GM23338 (cell line): ENCODE results near the gene LOXL3.
A peak's percentile ranks its signal among the peaks of the same experiment; 100 is the strongest.

Experiments
- CREB1 ChIP-seq: fragments of 250-450 bp; sonication (Bioruptor Pico); IDR thresholded peaks from 2 replicates; pipeline ENCODE4 v1.5.0; 2020; ENCODE audit warnings: low read depth, mild to moderate bottlenecking, moderate library complexity
- EZH2 ChIP-seq: fragments of 200-600 bp; sonication (generic); IDR thresholded peaks from one replicate; pipeline ENCODE4 v1.8.0; 2017; ENCODE audit warnings: antibody characterized with exemption, mild to moderate bottlenecking, low read depth; ENCODE audit not compliant: unreplicated experiment
- EZH2phosphoT487 ChIP-seq: fragments of 200-600 bp; sonication (generic); IDR thresholded peaks from one replicate; pipeline ENCODE4 v1.8.1; 2018; ENCODE audit warnings: antibody characterized with exemption; ENCODE audit not compliant: unreplicated experiment
- JUNB ChIP-seq: IDR thresholded peaks from one replicate; pipeline ENCODE4 v1.6.1; 2016; ENCODE audit warnings: antibody characterized with exemption; ENCODE audit not compliant: unreplicated experiment
- POLR2AphosphoS5 ChIP-seq: IDR thresholded peaks from 2 replicates; pipeline ENCODE4 v1.6.1; 2016; ENCODE audit warnings: antibody characterized with exemption, low read depth
- STAT1 ChIP-seq: IDR thresholded peaks from one replicate; pipeline ENCODE4 v1.6.1; 2016; ENCODE audit warnings: antibody characterized with exemption; ENCODE audit not compliant: unreplicated experiment
- ZNF114 ChIP-seq: fragments of 250-450 bp; sonication (Bioruptor Pico); IDR thresholded peaks from 2 replicates; pipeline ENCODE4 v1.5.0; 2020; ENCODE audit warnings: mild to moderate bottlenecking, moderate library complexity
- ZNF331 ChIP-seq: fragments of 250-450 bp; sonication (Bioruptor Pico); IDR thresholded peaks from 2 replicates; pipeline ENCODE4 v1.5.0; 2020; ENCODE audit warnings: low read depth, mild to moderate bottlenecking, moderate library complexity
- TF ChIP-seq, protein P1 (sequence below), 2 experiments: fragments of 200-600 bp in 1 of 2; sonication (generic) in 1 of 2; conservative IDR thresholded peaks; 2 replicates each; pipeline versions ENCODE4 v1.5.1 to v1.6.1; 2016 to 2017; ENCODE audit warnings: antibody characterized with exemption in 2 of 2, low read depth in 2 of 2, mild to moderate bottlenecking in 2 of 2, moderate library complexity in 1 of 2
- TF ChIP-seq, protein P2 (sequence below): IDR thresholded peaks from one replicate; pipeline ENCODE4 v1.6.1; 2018; ENCODE audit warnings: antibody characterized with exemption; ENCODE audit not compliant: unreplicated experiment
- TF ChIP-seq, protein P3 (sequence below): IDR thresholded peaks from 2 replicates; pipeline ENCODE4 v1.6.1; 2016; ENCODE audit warnings: antibody characterized with exemption
- TF ChIP-seq, protein P4 (sequence below): fragments of 250-450 bp; sonication (Bioruptor Pico); IDR thresholded peaks from 2 replicates; pipeline ENCODE4 v1.5.0; 2020; ENCODE audit warnings: mild to moderate bottlenecking, moderate library complexity

DNA sequence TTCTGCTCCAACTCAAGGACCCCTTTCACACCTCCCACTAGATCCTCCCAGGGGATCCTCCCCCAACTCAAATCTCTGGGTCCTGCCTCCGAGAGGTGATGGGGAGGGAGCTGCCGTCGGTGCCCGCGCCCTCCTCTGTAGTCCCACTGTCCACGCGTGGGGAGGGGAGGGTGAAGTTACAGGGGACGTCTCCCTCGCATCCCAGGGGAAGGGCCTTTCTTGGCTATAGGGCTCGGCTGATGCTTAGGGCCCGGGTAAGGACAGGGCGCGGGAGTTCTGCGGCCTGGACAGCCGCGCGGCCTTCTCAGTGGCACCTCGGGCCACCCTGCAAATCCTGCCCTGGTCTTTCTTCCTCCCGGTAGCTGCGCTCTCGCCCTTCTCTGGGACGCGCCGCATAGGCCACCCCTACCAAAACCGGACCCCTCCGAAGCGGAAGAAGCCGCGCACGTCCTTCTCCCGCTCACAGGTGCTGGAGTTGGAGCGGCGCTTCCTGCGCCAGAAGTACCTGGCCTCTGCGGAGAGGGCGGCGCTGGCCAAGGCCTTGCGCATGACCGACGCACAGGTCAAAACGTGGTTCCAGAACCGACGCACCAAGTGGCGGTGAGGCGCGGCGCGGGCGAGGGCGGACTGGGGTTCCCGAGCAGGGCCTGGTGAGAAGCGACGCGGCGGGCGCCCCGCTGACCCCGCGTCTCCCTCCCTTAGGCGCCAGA is 38.3 kb downstream of the LOXL3 start:
- TF ChIP-seq, protein P1, sequence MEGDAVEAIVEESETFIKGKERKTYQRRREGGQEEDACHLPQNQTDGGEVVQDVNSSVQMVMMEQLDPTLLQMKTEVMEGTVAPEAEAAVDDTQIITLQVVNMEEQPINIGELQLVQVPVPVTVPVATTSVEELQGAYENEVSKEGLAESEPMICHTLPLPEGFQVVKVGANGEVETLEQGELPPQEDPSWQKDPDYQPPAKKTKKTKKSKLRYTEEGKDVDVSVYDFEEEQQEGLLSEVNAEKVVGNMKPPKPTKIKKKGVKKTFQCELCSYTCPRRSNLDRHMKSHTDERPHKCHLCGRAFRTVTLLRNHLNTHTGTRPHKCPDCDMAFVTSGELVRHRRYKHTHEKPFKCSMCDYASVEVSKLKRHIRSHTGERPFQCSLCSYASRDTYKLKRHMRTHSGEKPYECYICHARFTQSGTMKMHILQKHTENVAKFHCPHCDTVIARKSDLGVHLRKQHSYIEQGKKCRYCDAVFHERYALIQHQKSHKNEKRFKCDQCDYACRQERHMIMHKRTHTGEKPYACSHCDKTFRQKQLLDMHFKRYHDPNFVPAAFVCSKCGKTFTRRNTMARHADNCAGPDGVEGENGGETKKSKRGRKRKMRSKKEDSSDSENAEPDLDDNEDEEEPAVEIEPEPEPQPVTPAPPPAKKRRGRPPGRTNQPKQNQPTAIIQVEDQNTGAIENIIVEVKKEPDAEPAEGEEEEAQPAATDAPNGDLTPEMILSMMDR (conservative IDR thresholded peaks at IDR 0.05; ENCODE audit: low read depth in 2 of 2), result no peak
- TF ChIP-seq ZNF114, result no peak
- no peak for TF ChIP-seq POLR2AphosphoS5
- TF ChIP-seq CREB1 (CRISPR knock-in tag), result peak; percentile 45
- TF ChIP-seq, protein P2, sequence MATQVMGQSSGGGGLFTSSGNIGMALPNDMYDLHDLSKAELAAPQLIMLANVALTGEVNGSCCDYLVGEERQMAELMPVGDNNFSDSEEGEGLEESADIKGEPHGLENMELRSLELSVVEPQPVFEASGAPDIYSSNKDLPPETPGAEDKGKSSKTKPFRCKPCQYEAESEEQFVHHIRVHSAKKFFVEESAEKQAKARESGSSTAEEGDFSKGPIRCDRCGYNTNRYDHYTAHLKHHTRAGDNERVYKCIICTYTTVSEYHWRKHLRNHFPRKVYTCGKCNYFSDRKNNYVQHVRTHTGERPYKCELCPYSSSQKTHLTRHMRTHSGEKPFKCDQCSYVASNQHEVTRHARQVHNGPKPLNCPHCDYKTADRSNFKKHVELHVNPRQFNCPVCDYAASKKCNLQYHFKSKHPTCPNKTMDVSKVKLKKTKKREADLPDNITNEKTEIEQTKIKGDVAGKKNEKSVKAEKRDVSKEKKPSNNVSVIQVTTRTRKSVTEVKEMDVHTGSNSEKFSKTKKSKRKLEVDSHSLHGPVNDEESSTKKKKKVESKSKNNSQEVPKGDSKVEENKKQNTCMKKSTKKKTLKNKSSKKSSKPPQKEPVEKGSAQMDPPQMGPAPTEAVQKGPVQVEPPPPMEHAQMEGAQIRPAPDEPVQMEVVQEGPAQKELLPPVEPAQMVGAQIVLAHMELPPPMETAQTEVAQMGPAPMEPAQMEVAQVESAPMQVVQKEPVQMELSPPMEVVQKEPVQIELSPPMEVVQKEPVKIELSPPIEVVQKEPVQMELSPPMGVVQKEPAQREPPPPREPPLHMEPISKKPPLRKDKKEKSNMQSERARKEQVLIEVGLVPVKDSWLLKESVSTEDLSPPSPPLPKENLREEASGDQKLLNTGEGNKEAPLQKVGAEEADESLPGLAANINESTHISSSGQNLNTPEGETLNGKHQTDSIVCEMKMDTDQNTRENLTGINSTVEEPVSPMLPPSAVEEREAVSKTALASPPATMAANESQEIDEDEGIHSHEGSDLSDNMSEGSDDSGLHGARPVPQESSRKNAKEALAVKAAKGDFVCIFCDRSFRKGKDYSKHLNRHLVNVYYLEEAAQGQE, result no peak
- TF ChIP-seq EZH2phosphoT487, result peak; percentile 68
- TF ChIP-seq EZH2, result peak; percentile 93
- TF ChIP-seq, protein P3, sequence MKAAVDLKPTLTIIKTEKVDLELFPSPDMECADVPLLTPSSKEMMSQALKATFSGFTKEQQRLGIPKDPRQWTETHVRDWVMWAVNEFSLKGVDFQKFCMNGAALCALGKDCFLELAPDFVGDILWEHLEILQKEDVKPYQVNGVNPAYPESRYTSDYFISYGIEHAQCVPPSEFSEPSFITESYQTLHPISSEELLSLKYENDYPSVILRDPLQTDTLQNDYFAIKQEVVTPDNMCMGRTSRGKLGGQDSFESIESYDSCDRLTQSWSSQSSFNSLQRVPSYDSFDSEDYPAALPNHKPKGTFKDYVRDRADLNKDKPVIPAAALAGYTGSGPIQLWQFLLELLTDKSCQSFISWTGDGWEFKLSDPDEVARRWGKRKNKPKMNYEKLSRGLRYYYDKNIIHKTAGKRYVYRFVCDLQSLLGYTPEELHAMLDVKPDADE, result no peak
- TF ChIP-seq JUNB, result no peak
- no peak for TF ChIP-seq ZNF331 (CRISPR knock-in tag)
- no peak for TF ChIP-seq STAT1
- TF ChIP-seq, protein P4, sequence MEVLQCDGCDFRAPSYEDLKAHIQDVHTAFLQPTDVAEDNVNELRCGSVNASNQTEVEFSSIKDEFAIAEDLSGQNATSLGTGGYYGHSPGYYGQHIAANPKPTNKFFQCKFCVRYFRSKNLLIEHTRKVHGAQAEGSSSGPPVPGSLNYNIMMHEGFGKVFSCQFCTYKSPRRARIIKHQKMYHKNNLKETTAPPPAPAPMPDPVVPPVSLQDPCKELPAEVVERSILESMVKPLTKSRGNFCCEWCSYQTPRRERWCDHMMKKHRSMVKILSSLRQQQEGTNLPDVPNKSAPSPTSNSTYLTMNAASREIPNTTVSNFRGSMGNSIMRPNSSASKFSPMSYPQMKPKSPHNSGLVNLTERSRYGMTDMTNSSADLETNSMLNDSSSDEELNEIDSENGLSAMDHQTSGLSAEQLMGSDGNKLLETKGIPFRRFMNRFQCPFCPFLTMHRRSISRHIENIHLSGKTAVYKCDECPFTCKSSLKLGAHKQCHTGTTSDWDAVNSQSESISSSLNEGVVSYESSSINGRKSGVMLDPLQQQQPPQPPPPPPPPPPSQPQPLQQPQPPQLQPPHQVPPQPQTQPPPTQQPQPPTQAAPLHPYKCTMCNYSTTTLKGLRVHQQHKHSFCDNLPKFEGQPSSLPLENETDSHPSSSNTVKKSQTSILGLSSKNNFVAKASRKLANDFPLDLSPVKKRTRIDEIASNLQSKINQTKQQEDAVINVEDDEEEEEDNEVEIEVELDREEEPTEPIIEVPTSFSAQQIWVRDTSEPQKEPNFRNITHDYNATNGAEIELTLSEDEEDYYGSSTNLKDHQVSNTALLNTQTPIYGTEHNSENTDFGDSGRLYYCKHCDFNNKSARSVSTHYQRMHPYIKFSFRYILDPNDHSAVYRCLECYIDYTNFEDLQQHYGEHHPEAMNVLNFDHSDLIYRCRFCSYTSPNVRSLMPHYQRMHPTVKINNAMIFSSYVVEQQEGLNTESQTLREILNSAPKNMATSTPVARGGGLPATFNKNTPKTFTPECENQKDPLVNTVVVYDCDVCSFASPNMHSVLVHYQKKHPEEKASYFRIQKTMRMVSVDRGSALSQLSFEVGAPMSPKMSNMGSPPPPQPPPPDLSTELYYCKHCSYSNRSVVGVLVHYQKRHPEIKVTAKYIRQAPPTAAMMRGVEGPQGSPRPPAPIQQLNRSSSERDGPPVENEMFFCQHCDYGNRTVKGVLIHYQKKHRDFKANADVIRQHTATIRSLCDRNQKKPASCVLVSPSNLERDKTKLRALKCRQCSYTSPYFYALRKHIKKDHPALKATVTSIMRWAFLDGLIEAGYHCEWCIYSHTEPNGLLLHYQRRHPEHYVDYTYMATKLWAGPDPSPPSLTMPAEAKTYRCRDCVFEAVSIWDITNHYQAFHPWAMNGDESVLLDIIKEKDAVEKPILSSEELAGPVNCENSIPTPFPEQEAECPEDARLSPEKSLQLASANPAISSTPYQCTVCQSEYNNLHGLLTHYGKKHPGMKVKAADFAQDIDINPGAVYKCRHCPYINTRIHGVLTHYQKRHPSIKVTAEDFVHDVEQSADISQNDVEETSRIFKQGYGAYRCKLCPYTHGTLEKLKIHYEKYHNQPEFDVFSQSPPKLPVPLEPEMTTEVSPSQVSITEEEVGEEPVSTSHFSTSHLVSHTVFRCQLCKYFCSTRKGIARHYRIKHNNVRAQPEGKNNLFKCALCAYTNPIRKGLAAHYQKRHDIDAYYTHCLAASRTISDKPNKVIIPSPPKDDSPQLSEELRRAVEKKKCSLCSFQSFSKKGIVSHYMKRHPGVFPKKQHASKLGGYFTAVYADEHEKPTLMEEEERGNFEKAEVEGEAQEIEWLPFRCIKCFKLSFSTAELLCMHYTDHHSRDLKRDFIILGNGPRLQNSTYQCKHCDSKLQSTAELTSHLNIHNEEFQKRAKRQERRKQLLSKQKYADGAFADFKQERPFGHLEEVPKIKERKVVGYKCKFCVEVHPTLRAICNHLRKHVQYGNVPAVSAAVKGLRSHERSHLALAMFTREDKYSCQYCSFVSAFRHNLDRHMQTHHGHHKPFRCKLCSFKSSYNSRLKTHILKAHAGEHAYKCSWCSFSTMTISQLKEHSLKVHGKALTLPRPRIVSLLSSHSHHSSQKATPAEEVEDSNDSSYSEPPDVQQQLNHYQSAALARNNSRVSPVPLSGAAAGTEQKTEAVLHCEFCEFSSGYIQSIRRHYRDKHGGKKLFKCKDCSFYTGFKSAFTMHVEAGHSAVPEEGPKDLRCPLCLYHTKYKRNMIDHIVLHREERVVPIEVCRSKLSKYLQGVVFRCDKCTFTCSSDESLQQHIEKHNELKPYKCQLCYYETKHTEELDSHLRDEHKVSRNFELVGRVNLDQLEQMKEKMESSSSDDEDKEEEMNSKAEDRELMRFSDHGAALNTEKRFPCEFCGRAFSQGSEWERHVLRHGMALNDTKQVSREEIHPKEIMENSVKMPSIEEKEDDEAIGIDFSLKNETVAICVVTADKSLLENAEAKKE, result no peak
